Measurements from ENCODE around the gene TET1. TPM values are rescaled to one million over a fixed set of nuclear protein-coding genes. Genes with fewer than 3 reads are reported as not detected.
"Not testable (repeated sequence)": the region's sequence is repeated elsewhere in the genome, so short reads cannot be mapped to it uniquely, and the experiment has no call there.

Gene TET1
- total RNA-seq, 1 experiment from 2014 or later, result 2.8 TPM

DNA sequence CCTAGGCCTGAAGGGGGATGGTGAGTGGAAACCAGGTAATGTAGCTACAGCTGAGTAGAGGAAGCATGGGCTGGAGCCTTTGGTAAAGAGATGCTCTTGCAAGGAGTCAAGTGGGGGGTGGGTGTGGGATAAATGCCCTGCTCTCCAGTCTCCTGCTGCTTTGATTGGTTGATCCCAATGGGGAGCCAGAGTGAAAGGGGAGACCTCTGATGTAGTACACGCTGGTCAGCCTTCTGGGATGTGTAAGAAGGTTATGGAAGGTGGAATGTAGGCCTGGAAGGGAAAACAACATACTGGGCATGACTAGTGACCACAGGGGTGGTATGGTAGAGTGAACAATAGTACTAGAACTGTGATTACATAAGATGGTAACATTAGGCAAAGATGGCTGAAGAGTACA is 44.3 kb downstream of the TET1 start:
- DNase-seq (ENCODE audit: extremely low read depth, low read depth), result no peak

DNA sequence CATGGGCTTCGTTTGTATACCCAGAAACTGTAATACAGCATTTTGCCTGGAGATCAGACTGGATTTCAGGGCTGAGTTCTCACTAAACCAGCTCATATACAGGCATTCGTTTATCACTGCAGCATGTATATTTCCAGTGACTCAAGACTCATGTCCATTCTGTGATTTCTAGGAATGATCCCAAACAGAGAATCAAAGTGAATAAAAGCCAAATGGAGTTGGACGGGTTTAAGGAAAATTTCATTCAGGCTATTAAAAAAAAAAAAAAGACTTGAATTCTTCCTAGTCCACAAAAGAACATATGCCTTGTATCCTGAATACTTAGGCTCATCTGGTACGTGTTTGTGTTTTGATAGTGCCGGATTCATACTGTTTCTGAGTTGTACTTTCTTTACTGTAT is 46.8 kb downstream of the TET1 start:
- no peak for DNase-seq (ENCODE audit: extremely low read depth, low read depth)

- not testable (repeated sequence) for DNase-seq (ENCODE audit: extremely low read depth, low read depth)
Observed at GRCh38 chr10:68610023-68610422, 49.9 kb downstream of the TET1 start.

GRCh38 chr10:68611227-68611626 is 51.1 kb downstream of the TET1 start:
- no peak for DNase-seq (ENCODE audit: extremely low read depth, low read depth)

- DNase-seq (ENCODE audit: extremely low read depth, low read depth), result not testable (repeated sequence)
Observed at GRCh38 chr10:68613974-68614373, 53.8 kb downstream of the TET1 start.

DNA sequence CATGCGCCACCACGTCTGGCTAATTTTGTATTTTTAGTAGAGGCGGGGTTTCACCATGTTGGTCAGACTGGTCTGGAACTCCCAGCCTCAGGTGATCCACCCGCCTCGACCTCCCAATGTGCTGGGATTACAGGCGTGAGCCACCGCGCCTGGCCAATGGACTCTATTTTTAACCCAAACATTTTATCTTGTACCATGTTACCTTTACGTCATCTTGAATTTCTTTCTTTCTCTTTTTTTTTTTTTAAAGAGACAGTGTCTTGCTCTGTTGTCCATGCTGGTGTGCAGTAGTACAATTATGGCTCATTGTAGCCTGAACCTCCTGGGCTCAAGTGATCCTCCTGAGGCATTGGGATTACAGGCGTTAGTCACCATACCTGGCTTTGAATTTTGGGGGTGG is 57.6 kb downstream of the TET1 start:
- DNase-seq (ENCODE audit: extremely low read depth, low read depth), result not testable (repeated sequence)

- no peak for DNase-seq (ENCODE audit: extremely low read depth, low read depth)
Observed at GRCh38 chr10:68618234-68618633, 58.1 kb downstream of the TET1 start.

DNA sequence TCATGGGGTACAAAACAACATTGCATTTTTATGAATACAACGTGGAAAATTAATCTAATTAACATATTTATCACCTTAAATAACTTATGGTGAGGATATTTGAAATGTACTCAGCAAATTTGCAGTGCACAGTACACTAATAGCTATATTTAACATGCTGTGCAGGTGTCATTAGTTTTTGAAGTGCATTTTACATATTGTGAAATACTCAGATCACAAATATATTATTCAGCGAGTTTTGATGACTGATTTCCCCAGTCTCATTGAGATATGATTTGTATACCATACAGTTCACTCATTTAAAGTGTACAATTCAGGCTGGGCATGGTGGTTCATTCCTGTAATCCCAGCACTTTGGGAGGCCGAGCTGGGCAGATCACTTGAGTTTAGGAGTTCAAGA is 59.5 kb downstream of the TET1 start:
- no peak for DNase-seq (ENCODE audit: extremely low read depth, low read depth)

GRCh38 chr10:68625316-68625921 is 65.3 kb downstream of the TET1 start:
- no peak for DNase-seq (ENCODE audit: extremely low read depth, low read depth)

- DNase-seq (ENCODE audit: extremely low read depth, low read depth), result no peak
Observed at GRCh38 chr10:68628576-68629127, 68.5 kb downstream of the TET1 start.

- not testable (repeated sequence) for DNase-seq (ENCODE audit: extremely low read depth, low read depth)
Observed at GRCh38 chr10:68632271-68632560, 72.1 kb downstream of the TET1 start.

DNA sequence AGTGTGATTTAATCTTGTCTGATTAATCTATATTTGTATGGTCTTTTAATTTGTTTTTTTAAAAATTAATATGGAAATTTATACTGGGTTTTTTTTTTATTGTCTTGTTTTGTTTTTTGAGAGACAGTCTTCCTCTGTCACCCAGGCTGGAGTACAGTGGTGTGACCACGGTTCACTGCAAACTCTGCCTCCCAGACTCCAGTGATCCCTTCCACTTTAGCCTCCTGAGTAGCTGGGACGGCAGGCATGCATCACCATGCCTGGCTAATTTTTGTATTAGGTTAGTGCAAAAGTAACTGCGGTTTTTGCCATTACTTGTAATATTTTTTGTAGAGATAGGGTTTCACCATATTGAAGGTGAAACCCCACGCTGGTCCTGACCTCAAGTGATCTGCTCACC is 73.1 kb downstream of the TET1 start:
- no peak for DNase-seq (ENCODE audit: extremely low read depth, low read depth)

DNA sequence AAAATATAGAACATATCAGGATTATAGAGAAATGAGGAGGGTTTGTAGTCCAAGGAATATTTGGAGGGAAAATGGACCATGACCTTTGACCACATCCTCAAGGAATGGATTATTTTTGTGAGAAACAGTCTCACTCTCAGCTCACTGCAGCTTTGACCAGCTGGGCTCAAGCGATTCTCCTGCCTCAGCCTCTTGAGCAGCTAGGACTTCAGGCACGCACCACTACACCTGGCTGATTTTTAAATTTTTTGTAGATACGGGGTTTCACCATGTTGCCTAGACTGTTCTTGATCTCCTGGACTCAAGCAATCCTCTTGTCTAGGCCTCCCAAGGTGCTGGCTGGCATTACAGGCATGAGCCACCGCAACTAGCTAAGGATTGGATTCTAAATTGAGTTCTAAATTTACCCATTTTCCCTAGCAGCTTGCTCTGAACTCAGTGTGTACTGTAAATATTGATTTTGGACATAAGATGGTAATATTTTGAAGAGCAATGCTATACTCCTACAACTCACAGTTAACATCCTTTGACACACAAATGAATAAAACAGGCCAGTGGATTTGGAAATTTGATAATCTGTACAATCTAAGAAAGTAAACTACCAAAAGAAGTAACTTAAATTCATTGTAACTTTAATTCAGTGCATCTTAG is 73.8 kb downstream of the TET1 start:
- no peak for DNase-seq (ENCODE audit: extremely low read depth, low read depth)

DNA sequence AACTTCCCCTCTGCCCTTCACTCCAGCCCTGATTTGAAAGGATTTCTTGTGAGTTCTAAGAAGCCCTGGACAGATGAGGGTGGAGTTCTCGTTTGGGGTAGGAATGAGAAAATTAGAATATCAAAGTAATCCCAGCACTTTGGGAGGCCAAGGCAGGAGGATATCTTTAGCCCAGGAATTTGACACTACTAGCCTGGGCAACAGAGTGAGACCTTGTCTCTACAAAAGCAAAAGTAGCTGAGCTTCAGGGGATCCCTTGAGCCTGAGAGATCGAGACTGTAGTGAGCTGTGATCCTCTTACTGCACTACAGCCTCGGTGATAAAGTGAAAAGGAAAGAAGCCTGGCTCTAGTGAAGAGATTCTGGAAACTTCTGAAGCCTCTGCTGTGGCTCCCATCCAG is 76.2 kb downstream of the TET1 start:
- no peak for DNase-seq (ENCODE audit: extremely low read depth, low read depth)

- DNase-seq (ENCODE audit: extremely low read depth, low read depth), result not testable (repeated sequence)
Observed at GRCh38 chr10:68643550-68643949, 83.4 kb downstream of the TET1 start.

- DNase-seq (ENCODE audit: extremely low read depth, low read depth), result no peak
Observed at GRCh38 chr10:68647672-68648341, 87.7 kb downstream of the TET1 start.

DNA sequence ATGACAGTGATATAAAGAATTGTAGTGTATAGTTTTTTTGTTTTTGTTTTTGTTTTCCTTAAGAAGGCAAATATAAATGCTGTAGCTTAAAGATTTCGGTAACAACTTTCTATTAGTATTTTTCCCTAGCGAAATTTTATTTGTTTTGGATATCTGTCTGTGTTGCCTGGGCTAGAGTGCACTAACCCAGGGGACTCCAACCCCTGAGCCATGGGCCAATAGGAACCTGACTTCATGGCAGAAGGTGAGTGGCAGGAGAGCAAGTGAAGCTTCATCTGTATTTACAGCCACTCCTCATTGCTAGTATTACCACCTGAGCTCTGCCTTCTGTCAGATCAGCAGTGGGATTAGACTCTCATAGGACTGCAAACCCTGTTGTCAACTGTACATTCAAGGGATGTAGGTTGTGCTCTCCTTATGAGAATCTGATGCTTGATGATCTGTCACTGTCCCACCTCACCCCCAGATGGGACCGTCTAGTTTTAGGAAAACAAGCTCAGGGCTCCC is 95.5 kb downstream of the TET1 start:
- DNase-seq (ENCODE audit: extremely low read depth, low read depth), result no peak

GRCh38 chr10:68665841-68666240 is 105.7 kb downstream of the TET1 start:
- DNase-seq (ENCODE audit: extremely low read depth, low read depth), result no peak

DNA sequence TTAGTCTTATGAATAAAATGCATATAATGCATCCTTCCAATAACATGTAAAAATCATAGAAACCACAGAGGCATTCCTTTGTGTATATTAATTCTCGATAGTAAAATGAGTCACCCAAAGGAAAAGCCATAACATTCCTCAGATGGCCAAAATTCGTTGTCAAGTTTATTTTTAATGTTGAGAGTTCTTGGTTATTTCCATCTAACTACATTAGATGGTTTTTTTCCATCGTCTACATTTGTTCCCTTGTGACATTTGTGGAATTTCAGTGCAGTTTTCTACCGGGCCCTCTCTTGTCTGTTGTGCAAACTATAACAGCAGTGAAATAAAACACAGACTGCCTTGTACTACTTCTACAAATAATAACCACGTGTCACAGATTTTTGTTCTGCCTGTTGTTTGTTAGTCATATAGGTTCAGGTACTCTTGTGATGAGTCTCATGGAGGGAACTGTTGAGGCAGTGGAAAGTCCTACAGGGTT is 106.2 kb downstream of the TET1 start:
- DNase-seq (ENCODE audit: extremely low read depth, low read depth), result no peak

- DNase-seq (ENCODE audit: extremely low read depth, low read depth), result no peak
Observed at GRCh38 chr10:68668231-68668630, 108.1 kb downstream of the TET1 start.

DNA sequence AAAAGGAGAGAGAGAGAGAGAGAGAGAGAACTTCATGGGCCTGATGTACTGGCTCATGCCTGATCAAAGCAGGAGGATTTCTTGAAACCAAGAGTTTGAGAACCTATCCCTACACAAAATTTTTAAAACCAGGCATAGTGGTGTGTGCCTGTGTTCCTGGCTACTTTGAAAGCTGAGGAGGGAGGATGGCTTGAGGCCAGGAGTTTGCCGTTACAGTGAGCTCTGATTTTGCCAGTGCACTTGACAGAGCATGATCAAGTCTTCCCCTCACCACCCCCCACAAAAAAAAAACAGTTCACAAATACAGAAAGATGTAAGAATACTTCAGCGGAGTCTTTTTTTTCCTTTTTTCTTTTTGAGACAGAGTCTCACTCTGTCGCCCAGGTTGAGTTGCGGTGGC is 108.8 kb downstream of the TET1 start:
- no peak for DNase-seq (ENCODE audit: extremely low read depth, low read depth)

GRCh38 chr10:68684413-68684812 is 124.3 kb downstream of the TET1 start:
- DNase-seq (ENCODE audit: extremely low read depth, low read depth), result no peak
